Measurements from ENCODE around the gene CILP2. TPM values are rescaled to one million over a fixed set of nuclear protein-coding genes. Genes with fewer than 3 reads are reported as not detected.

Gene CILP2
- total and polyA plus RNA-seq, 9 of the 15 experiments (the other 6 are each of a cell fraction or from before 2014, with no cell fraction given): 0.04 to 0.35 (median 0.05) TPM; not detected in 2

DNA sequence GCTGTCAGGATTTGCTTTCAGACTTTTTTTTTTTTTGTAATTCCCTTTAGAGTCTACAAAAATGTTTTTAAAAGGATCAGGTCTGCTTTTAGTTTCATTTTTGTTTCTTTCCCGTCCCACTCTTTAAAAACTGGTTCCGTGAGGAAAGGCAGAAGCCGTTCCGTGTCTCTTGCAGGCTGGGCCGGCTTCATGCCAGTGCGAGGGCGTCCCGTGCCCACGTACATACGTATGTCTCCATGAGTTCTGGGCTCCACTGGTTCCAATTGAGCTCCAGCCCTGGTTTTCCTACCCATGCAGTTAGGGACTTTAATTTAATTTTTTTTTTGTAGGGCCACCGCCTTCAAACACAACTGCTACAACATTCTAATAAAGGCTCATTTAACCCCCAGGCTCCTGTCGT, 31.5 kb upstream of the CILP2 start:
- Histone ChIP-seq H3K4me2 (ENCODE audit: insufficient read depth, low read length) (no peak overlapping the region), H3K4me1 (replicated peaks in 1 of 2; ENCODE audit: control insufficient read depth in 2 of 2, insufficient read depth in 2 of 2, low read length in 2 of 2) (peaks cover 0 to 10% of the 10 kb centered on the region in 2 experiments; a peak in 1 of 5 replicates), H3K9me1 (ENCODE audit: control insufficient read depth, insufficient read depth, low read length) (no peaks in the 10 kb centered on the region), H3K27me3 (ENCODE audit: control insufficient read depth in 2 of 2, insufficient read depth in 2 of 2, low read length in 2 of 2) (no peaks in the 10 kb centered on the region), H2AFZ (ENCODE audit: low read depth, low read length) (no peak overlapping the region), H3K4me3 (no peak overlapping the region), H3K9ac (ENCODE audit: insufficient read depth in 1 of 2, low read depth in 2 of 2, low read length in 2 of 2) (no peak overlapping the region), H3K27ac (ENCODE audit: extremely low read depth, low read depth, low read length) (no peak overlapping the region), H4K20me1 (replicated peaks; ENCODE audit: control insufficient read depth, insufficient read depth, low read length) (no peaks in the 10 kb centered on the region), H3K79me2 (ENCODE audit: control insufficient read depth, insufficient read depth, low read length) (no peaks in the 10 kb centered on the region), H3K9me3 (replicated peaks; ENCODE audit: control insufficient read depth, insufficient read depth, low read depth, low read length) (no peaks in the 10 kb centered on the region), H3K36me3 (ENCODE audit: control insufficient read depth, insufficient read depth, low read length) (peaks cover 60% of the 10 kb centered on the region; the same call in 2 of the 3 replicates)
- TSS peak; percentile 38 for BruUV-seq (replicated peaks)
- no peak for DNase-seq (ENCODE audit: extremely low read depth in 1 of 4, low spot score in 3 of 4)
- POLR2A ChIA-PET: interaction anchor here (0.6 kb wide), 1 partner anchor 118 kb away, joined by 3 read pairs; no protein-coding TSS in a partner anchor
- in situ Hi-C loops (cut with MboI): no loop called here
- CTCF ChIA-PET (ENCODE audit: low intra/inter-chr PET ratio): no interaction called here
- no peak for TF ChIP-seq ZSCAN32 (CRISPR knock-in tag; IDR thresholded peaks at IDR 0.05)
- FAIRE-seq: no peak
- 93% methylated on average over 12 of the region's 12 CpGs for WGBS (ENCODE audit: insufficient coverage, low coverage, missing lambda C conversion rate)
- intact Hi-C loops (cut with micrococcal nuclease): no loop called here
- ATAC-seq: no peak

DNA sequence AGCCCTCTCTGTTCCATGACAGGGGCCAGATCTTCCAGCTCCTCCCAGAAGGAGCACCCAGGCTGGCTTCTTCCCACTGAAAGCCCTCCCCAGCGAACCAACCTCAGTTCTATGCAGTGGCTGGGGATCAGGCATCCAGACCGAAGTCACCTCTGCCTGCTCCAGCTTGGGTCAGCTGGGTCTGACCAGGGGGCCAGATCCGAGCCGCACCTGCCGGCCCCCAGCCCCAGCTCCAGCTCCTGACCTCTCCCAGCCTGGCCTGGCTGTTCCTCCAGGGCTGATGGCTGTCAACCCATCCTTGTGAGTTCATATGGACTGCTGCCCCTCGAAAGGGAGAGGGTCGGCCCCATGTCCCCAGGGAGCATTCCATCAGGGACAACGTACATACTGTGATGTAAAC, 30.7 kb upstream of the CILP2 start:
- peak; percentile 88 for TF ChIP-seq RBM22 (IDR thresholded peaks at IDR 0.05; ENCODE audit: low read depth, low read length, poor library complexity, severe bottlenecking)
- TF ChIP-seq POLR2AphosphoS5 (IDR thresholded peaks at IDR 0.05; ENCODE audit: control insufficient read depth, insufficient read depth, low read depth, low read length): peak; percentile 23; the same call in 1 of the 2 replicates
- TF ChIP-seq, protein P1, sequence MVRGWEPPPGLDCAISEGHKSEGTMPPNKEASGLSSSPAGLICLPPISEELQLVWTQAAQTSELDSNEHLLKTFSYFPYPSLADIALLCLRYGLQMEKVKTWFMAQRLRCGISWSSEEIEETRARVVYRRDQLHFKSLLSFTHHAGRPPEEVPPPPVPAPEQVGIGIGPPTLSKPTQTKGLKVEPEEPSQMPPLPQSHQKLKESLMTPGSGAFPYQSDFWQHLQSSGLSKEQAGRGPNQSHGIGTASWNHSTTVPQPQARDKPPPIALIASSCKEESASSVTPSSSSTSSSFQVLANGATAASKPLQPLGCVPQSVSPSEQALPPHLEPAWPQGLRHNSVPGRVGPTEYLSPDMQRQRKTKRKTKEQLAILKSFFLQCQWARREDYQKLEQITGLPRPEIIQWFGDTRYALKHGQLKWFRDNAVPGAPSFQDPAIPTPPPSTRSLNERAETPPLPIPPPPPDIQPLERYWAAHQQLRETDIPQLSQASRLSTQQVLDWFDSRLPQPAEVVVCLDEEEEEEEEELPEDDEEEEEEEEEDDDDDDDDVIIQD (CRISPR knock-in tag; IDR thresholded peaks at IDR 0.05): no peak
- peak; percentile 70; the same call in 1 of the 2 replicates for TF ChIP-seq ZNF263 (CRISPR knock-in tag; IDR thresholded peaks at IDR 0.05; ENCODE audit: borderline replicate concordance)
- Histone ChIP-seq H3K4me1 (replicated peaks in 1 of 2; ENCODE audit: control insufficient read depth in 2 of 2, insufficient read depth in 2 of 2, low read length in 2 of 2) (peaks cover 0 to 10% of the 10 kb centered on the region in 2 experiments; a peak in 1 of 5 replicates), H3K9me1 (ENCODE audit: control insufficient read depth, insufficient read depth, low read length) (no peaks in the 10 kb centered on the region), H3K9me3 (replicated peaks; ENCODE audit: control insufficient read depth, insufficient read depth, low read depth, low read length) (no peaks in the 10 kb centered on the region), H3K4me2 (ENCODE audit: insufficient read depth, low read length) (no peak overlapping the region), H3K4me3 (no peak overlapping the region), H3K36me3 (ENCODE audit: control insufficient read depth, insufficient read depth, low read length) (peaks cover 52% of the 10 kb centered on the region; the same call in 2 of the 3 replicates), H3K27me3 (ENCODE audit: control insufficient read depth in 2 of 2, insufficient read depth in 2 of 2, low read length in 2 of 2) (no peaks in the 10 kb centered on the region), H3K79me2 (ENCODE audit: control insufficient read depth, insufficient read depth, low read length) (no peaks in the 10 kb centered on the region), H3K9ac (ENCODE audit: insufficient read depth in 1 of 2, low read depth in 2 of 2, low read length in 2 of 2) (no peak overlapping the region), H3K27ac (ENCODE audit: extremely low read depth, low read depth, low read length) (no peak overlapping the region), H2AFZ (ENCODE audit: low read depth, low read length) (no peak overlapping the region), H4K20me1 (replicated peaks; ENCODE audit: control insufficient read depth, insufficient read depth, low read length) (no peaks in the 10 kb centered on the region)
- DNase-seq (ENCODE audit: extremely low read depth in 1 of 4, low spot score in 3 of 4): no peak
- in situ Hi-C loops (cut with MboI) (no loop called here), intact Hi-C loops (cut with micrococcal nuclease) (no loop called here)
- ChIA-PET POLR2A (interaction anchor here (0.6 kb wide), 2 partner anchors 118 to 251 kb away, joined by 3 to 4 read pairs; no protein-coding TSS in a partner anchor), CTCF (ENCODE audit: low intra/inter-chr PET ratio) (no interaction called here)
- no peak for FAIRE-seq
- 86% methylated on average over 8 of the region's 8 CpGs for WGBS (ENCODE audit: insufficient coverage, low coverage, missing lambda C conversion rate)
- ATAC-seq: peak; percentile 3; the same call in 1 of the 3 replicates
- no TSS peak for BruUV-seq (replicated peaks)

Measured in K562 (cell line).